Nephron (organoid): ENCODE data around the gene STARD5.
A peak's percentile ranks its signal among the peaks of the same experiment; 100 is the strongest.

Experiments
- H3K27ac Mint-ChIP-seq, 3 experiments: 2 replicates each; pipeline ENCODE4 v1.8.0; 2020; ENCODE audit warnings: mixed read lengths in 3 of 3, mild to moderate bottlenecking in 2 of 3, moderate library complexity in 1 of 3
- H3K27me3 Mint-ChIP-seq: 2 replicates; pipeline ENCODE4 v1.8.0; 2021; ENCODE audit warnings: low read depth, mild to moderate bottlenecking, moderate library complexity, mixed read lengths
- H3K36me3 Mint-ChIP-seq: 2 replicates; pipeline ENCODE4 v1.8.0; 2020; ENCODE audit warnings: low read depth, mixed read lengths
- H3K4me1 Mint-ChIP-seq: 2 replicates; pipeline ENCODE4 v1.8.0; 2020; ENCODE audit warnings: mixed read lengths
- H3K4me3 Mint-ChIP-seq, 3 experiments: 2 replicates each; pipeline ENCODE4 v1.8.0; 2020; ENCODE audit warnings: mild to moderate bottlenecking in 3 of 3, mixed read lengths in 3 of 3, moderate library complexity in 2 of 3
- H3K9me3 Mint-ChIP-seq: 2 replicates; pipeline ENCODE4 v1.8.0; 2020; ENCODE audit warnings: mixed read lengths
- CTCF ChIP-seq, 3 experiments: fragments of 200-600 bp; sonication (generic); IDR thresholded peaks; one replicate each; pipeline ENCODE4 v1.5.0; 2021; ENCODE audit warnings: antibody characterized with exemption in 3 of 3; ENCODE audit not compliant: unreplicated experiment in 3 of 3

Gene STARD5

GRCh38 chr15:81277851-81278250 lies 46.1 kb downstream of the STARD5 start:
- no peak overlapping the region for H3K4me3 Mint-ChIP-seq
- peaks cover 20% of the 10 kb centered on the region for H3K27me3 Mint-ChIP-seq
- TF ChIP-seq CTCF (IDR thresholded peaks at IDR 0.05; ENCODE audit: unreplicated experiment in 3 of 3) = no peak
- no peak overlapping the region for H3K27ac Mint-ChIP-seq
- H3K4me1 Mint-ChIP-seq = peaks cover 6% of the 10 kb centered on the region
- peaks cover 23% of the 10 kb centered on the region for H3K9me3 Mint-ChIP-seq
- H3K36me3 Mint-ChIP-seq = peaks cover 4% of the 10 kb centered on the region

GRCh38 chr15:81276967-81277366 lies 47.0 kb downstream of the STARD5 start:
- Mint-ChIP-seq H3K4me1 (peaks cover 6% of the 10 kb centered on the region), H3K27ac (no peak overlapping the region), H3K9me3 (peaks cover 23% of the 10 kb centered on the region), H3K36me3 (peaks cover 4% of the 10 kb centered on the region), H3K27me3 (peaks cover 24% of the 10 kb centered on the region), H3K4me3 (no peak overlapping the region)
- TF ChIP-seq CTCF (IDR thresholded peaks at IDR 0.05; ENCODE audit: unreplicated experiment in 3 of 3) = no peak

GRCh38 chr15:81275711-81276392 lies 48.1 kb downstream of the STARD5 start:
- Mint-ChIP-seq H3K36me3 (peaks cover 4% of the 10 kb centered on the region), H3K4me1 (no peaks in the 10 kb centered on the region), H3K27me3 (peaks cover 19% of the 10 kb centered on the region), H3K4me3 (no peak overlapping the region), H3K9me3 (peaks cover 23% of the 10 kb centered on the region), H3K27ac (no peak overlapping the region)
- no peak for TF ChIP-seq CTCF (IDR thresholded peaks at IDR 0.05; ENCODE audit: unreplicated experiment in 3 of 3)

GRCh38 chr15:81274931-81275707 lies 48.8 kb downstream of the STARD5 start:
- Mint-ChIP-seq H3K27ac (peak overlapping the region in 2 of 3 experiments; percentile 3 to 16), H3K4me3 (no peak overlapping the region), H3K4me1 (no peaks in the 10 kb centered on the region), H3K9me3 (peaks cover 23% of the 10 kb centered on the region), H3K27me3 (peaks cover 18% of the 10 kb centered on the region), H3K36me3 (peaks cover 4% of the 10 kb centered on the region)
- TF ChIP-seq CTCF (IDR thresholded peaks at IDR 0.05; ENCODE audit: unreplicated experiment in 3 of 3) = peak; percentile 57 to 74 (median 67)

- Mint-ChIP-seq H3K27ac (no peak overlapping the region), H3K4me1 (no peaks in the 10 kb centered on the region)
- TF ChIP-seq CTCF (IDR thresholded peaks at IDR 0.05; ENCODE audit: unreplicated experiment in 3 of 3) = no peak
These were observed 49.7 kb downstream of the STARD5 start for GRCh38 chr15:81274255-81274654.

More at GRCh38 chr15:81274255-81274654, 49.7 kb downstream of the STARD5 start:
- Mint-ChIP-seq H3K27me3 (peaks cover 13% of the 10 kb centered on the region), H3K36me3 (peaks cover 4% of the 10 kb centered on the region), H3K9me3 (peaks cover 19% of the 10 kb centered on the region), H3K4me3 (no peak overlapping the region)
